ENCODE data around the gene SNAI3.

The SNAI3 gene

GRCh38 chr16:88716601-88717001, 30.3 kb upstream of the SNAI3 start:
- H3K4me3 ChIP-seq (ENCODE audit: low read depth, low read length): no peak overlapping the region
- TF ChIP-seq, protein P1, sequence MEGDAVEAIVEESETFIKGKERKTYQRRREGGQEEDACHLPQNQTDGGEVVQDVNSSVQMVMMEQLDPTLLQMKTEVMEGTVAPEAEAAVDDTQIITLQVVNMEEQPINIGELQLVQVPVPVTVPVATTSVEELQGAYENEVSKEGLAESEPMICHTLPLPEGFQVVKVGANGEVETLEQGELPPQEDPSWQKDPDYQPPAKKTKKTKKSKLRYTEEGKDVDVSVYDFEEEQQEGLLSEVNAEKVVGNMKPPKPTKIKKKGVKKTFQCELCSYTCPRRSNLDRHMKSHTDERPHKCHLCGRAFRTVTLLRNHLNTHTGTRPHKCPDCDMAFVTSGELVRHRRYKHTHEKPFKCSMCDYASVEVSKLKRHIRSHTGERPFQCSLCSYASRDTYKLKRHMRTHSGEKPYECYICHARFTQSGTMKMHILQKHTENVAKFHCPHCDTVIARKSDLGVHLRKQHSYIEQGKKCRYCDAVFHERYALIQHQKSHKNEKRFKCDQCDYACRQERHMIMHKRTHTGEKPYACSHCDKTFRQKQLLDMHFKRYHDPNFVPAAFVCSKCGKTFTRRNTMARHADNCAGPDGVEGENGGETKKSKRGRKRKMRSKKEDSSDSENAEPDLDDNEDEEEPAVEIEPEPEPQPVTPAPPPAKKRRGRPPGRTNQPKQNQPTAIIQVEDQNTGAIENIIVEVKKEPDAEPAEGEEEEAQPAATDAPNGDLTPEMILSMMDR (conservative IDR thresholded peaks at IDR 0.05; ENCODE audit: low read depth, low read length): no peak
- no peak for DNase-seq (ENCODE audit: low read depth)

GRCh38 chr16:88716201-88716600, 29.9 kb upstream of the SNAI3 start:
- H3K4me3 ChIP-seq (ENCODE audit: low read depth, low read length): no peak overlapping the region
- no peak for DNase-seq (ENCODE audit: low read depth)
- TF ChIP-seq, protein P1 (conservative IDR thresholded peaks at IDR 0.05; ENCODE audit: low read depth, low read length): no peak

DNA sequence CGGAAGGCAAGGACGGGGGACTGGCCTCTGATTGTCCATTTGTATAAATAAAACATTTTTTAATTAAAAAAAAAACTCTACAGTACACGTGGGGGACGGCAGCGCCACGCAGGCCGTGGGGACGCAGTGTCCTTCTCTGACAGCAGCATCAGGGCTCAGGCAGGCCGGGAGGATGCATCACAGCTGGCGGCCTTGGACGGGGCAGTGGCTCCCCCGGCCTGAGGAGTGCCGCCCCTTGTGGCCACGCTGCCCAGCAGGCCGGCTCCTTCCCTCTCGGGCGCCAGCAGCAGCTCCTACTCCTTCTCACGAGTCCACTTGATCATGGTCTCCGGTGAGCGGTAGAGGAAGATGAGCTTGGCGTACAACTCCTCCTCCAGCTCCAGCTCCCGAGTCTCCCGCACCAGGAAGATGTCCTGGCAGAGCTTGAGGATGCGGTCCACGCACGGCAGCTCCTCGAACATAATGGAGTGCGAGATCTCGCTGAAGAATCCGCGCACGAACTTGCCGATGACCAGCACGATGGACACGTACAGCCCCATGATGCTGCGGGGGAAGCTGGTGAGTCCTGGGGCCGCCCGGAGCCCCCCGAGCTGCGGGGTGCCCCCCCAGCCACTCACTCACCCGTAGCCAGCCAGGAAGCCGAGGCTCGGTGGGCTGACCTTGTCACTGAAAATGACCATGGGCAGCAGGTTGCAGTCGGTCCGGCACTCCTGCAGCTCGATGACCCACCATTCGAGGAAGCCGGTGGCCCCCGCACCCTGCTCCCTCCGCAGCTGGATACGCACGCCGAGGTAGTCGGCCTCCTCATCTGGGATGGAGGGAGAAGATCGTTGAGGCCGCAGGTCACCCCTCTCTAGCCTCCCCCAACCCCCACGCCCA, 29.2 kb upstream of the SNAI3 start:
- TF ChIP-seq, protein P1 (conservative IDR thresholded peaks at IDR 0.05; ENCODE audit: low read depth, low read length): no peak
- DNase-seq (ENCODE audit: low read depth): no peak

GRCh38 chr16:88714420-88715302, 28.4 kb upstream of the SNAI3 start:
- H3K4me3 ChIP-seq (ENCODE audit: low read depth, low read length): no peak overlapping the region
- TF ChIP-seq, protein P1 (conservative IDR thresholded peaks at IDR 0.05; ENCODE audit: low read depth, low read length): no peak
- DNase-seq (ENCODE audit: low read depth): no peak

More for the DNA sequence above, 29.2 kb upstream of the SNAI3 start:
- H3K4me3 ChIP-seq (ENCODE audit: low read depth, low read length): no peak overlapping the region

DNA sequence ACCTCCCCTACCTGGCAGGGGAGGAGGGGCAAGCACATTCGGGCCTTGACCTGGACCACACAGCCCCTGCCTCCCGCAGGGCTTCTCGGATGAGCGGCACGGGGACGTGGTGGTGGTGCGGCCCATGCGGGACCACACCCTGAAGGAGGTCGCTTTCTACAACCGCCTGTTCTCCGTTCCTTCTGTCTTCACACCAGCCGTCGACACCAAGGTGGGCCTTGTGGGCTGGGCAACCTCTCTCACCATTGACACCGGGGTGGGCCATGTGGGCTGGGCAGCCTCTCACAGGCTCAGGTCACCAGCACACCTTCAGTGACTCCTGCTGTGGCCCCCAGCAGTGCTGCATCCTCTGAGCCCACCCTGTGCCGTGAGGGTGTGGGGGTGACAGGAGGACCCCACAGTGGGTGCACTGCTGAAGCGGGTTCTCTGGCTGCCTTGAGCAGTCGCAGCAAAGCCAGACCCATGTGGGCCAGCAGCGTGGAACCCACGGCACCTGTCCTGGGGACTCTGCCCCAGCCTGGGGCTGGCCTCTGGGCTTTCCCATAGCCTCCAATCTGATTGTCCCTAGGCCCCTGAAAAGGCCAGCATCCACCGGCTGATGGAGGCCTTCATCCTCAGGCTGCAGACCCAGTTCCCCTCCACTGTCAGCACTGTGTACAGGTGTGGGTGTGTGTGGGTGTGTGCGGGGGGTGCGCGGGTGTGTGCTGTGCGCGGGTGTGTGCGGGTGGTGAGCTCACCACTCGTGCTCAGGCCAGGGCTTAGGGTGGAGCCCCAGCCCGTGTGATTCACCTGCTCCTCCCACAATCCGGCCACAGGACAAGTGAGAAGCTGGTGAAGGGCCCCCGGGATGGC, 27.5 kb upstream of the SNAI3 start:
- DNase-seq (ENCODE audit: low read depth): no peak
- TF ChIP-seq, protein P1 (conservative IDR thresholded peaks at IDR 0.05; ENCODE audit: low read depth, low read length): no peak
- no peak overlapping the region for H3K4me3 ChIP-seq (ENCODE audit: low read depth, low read length)

- no peak overlapping the region for H3K4me3 ChIP-seq (ENCODE audit: low read depth, low read length)
- TF ChIP-seq, protein P1 (conservative IDR thresholded peaks at IDR 0.05; ENCODE audit: low read depth, low read length): no peak
- no peak for DNase-seq (ENCODE audit: low read depth)
Observed at GRCh38 chr16:88713054-88713453, 26.7 kb upstream of the SNAI3 start.
